ENCODE results near the gene PUS10.
"Not testable (repeated sequence)": the region's sequence is repeated elsewhere in the genome, so short reads cannot be mapped to it uniquely, and the experiment has no call there.

The PUS10 gene

GRCh38 chr2:61009355-61009754 lies 8.7 kb downstream of the PUS10 start:
- no peak for DNase-seq

- DNase-seq: no peak
Observed at GRCh38 chr2:61006486-61007105, 11.5 kb downstream of the PUS10 start.

DNA sequence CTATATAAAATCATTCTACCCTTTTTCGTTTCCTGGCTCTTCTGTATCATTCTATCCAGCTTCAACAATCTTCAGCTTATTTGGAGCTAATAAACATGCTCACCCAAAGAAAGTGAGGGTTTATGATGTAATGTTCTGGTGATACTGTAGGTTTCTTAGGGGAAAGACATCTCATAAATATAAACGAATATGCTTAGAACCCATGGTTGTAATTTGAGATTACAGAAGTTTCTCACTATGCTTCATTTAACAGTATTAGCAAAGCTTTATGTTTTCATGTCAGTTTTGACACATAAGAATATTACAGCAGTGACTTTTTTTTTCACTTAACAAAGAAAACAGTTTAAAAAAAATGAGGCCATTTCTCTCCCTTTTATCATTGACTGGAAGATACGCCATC lies 12.3 kb downstream of the PUS10 start:
- DNase-seq: no peak

DNA sequence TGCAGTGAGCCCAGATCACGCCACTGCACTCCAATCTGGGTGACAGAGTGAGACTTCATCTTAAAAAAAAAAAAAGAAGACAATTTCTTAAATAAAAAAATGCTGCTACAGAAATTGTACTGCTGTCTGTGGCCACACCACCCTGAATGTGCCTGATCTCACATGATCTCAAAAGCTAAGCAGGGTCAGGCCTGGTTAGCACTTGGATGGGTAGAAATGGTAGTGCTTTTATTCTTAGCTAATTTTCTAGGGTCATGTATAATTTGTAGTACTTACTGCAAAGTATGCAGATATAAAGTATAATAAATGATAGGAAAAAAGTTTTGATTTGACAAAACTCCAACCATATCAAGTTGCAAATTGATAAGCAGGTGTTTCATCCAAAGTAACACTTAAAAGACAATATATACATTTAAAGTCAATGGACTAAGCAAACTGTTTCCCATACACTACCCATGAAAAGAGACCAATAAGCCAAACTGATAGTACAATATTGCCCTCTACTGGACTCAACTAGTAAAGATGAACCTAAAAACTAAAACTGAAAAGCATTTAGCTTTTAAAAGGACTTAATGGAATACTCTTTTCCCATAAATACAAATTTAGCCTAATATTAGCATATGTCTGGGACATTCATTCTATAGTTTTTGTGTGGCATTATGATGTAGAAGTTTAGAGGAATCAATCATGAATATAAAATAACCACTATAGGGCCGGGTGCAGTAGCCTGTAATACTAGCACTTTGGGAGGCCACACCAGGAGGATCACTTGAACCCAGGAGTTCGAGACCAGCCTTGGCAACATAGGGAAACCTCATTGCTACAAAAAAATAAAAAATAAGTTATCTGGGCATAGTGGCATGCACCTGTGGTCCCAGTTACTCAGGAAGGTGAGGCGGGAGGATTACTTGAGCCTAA lies 19.2 kb downstream of the PUS10 start:
- no peak for DNase-seq

DNA sequence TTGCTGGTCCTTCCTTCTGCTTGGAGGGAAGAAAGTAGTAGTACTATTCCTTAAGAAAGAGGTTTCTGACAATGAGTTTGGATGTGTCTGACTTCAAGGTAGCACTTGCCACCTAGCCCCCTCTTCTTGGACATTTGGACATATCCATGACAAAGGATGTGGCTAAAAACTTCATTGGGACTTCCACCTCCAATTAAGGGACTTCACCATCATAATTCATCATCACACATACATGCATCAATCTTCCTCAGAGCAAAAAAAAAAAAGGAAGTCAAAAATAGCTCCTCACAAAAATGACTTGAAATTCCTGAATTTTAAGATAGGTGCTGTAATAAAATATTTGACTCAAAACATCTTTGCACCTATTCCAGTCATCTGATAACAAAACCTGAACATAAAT lies 23.9 kb downstream of the PUS10 start:
- no peak for DNase-seq

DNA sequence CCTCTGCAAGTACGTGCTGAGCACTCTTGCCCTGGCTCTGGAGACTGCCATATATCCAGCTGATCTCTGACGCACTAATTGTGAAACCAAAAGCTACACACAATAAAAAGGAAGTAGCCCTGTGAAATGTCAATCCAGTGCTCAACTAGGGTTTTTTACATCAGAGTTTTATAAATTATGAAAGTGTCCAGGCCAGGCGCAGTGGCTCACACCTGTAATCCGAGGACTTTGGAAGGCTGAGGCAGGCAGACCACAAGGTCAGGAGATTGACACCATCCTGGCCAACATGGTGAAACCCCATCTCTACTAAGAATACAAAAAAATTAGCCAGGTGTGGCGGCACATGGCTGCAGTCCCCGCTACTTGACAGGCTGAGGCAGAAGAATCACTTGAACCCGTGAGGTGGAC lies 25.1 kb downstream of the PUS10 start:
- no peak for DNase-seq

DNA sequence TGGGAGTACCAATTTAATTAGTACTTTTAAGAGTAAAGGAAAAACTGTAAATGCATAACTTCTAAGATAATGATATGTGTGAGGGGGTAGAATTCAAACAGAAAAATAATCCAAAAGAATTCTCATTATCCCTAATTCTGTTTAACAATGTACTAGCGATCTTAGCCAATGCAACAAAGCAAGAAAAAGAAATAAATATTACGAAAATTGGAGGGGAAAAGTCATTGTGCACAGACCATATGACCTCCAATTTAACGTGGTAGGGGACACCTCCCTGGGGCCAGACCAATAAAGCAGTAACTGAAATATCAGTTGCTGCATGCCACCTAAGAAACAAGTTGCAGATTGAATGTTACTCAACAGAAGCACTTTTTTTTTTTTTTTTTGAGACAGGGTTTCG lies 26.4 kb downstream of the PUS10 start:
- DNase-seq: no peak

DNA sequence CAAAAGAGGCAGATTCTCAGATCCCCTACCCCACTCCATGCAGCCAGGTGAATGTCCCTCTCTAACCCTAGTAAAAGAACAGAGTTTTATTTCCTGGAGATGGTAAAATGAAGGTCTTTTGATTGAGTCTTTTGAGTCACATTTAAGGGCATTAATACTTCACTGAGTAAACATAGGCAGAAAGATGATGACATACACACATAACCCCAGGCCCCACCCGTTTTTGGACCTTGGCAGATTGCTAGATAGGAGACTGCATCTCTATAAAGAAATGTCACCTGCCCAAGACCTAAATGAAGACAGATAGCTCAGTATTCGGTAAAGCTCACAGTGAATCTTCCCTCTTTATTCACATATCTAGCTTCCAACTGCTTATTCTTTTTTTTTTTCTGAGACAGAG lies 28.8 kb downstream of the PUS10 start:
- no peak for DNase-seq

GRCh38 chr2:60987656-60988055 lies 30.4 kb downstream of the PUS10 start:
- not testable (repeated sequence) for DNase-seq

GRCh38 chr2:60987041-60987440 lies 31.0 kb downstream of the PUS10 start:
- DNase-seq: no peak

DNA sequence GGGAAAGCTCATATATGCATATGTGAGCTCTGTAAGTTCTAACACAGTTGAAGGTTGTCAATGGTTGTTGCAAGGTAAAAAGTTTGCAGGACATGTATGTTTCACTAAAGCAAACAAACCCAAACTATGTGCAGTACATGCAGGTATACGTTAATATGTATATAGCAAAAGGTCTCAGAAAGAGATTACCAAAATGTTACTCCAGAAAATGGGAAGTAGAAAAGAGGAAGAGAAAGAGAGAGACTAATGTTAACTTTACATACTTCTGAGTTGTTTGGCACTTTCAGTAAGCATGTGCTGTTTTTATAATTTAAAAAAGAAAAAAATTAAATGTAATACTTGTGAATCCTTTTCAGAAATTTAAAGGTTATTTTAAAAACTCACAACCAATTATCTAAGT lies 33.3 kb downstream of the PUS10 start:
- DNase-seq: no peak

DNA sequence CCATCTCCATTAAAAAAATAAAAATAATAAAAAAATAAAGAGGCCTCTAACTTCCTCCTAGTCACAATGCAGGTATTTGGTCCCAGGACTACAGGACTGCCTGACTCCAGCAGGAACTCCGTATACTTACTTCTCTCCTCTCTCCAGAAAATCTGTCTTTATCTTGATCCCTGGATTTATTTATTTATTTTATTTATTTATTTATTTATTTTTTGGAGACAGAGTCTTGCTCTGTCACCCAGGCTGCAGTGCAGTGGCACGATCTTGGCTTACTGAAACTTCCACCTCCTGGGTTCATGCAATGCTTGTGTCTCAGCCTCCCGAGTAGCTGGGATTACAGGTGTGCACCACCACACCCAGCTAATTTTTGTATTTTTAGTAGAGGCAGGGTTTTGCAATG lies 36.0 kb downstream of the PUS10 start:
- not testable (repeated sequence) for DNase-seq

- DNase-seq: no peak
Observed at GRCh38 chr2:60980071-60980815, 37.8 kb downstream of the PUS10 start.

GRCh38 chr2:60979231-60979630 lies 38.8 kb downstream of the PUS10 start:
- DNase-seq: no peak

DNA sequence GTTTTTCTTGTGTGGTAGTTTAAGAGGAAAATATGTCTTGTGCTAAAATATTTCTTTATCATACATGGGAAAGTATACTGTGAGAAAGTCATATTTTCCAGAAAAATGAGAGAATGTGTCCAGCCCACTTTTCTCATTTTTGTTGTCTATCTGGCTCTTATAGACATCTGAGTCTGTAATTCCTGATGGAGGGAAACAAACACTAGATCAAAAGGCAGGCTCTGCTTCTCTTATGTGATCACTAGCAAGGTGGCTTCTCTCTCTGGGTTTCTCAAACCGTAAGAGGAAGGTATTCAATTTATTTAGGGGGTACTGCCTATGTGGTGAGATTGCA lies 40.5 kb downstream of the PUS10 start:
- no peak for DNase-seq

- DNase-seq: no peak
Observed at GRCh38 chr2:60976875-60977561, 41.0 kb downstream of the PUS10 start.

- no peak for DNase-seq
Observed at GRCh38 chr2:60976256-60976850, 41.7 kb downstream of the PUS10 start.

- DNase-seq: no peak
Observed at GRCh38 chr2:60974652-60975051, 43.4 kb downstream of the PUS10 start.

- DNase-seq: no peak
Observed at GRCh38 chr2:60973705-60974104, 44.4 kb downstream of the PUS10 start.

- DNase-seq: no peak
Observed at GRCh38 chr2:60972889-60973656, 45.0 kb downstream of the PUS10 start.

GRCh38 chr2:60966507-60967405 lies 51.3 kb downstream of the PUS10 start:
- DNase-seq: no peak
